Adrenal gland (tissue), 12 donors: ENCODE data around the gene CEND1. TPM values are rescaled to one million over a fixed set of nuclear protein-coding genes. Genes with fewer than 3 reads are reported as not detected.
A peak's percentile ranks its signal among the peaks of the same experiment; 100 is the strongest.

Source experiments
- DNase-seq, 7 donors: peaks; one replicate each; pipeline ENCODE4 v3.0.0-alpha.2; 2019 to 2020
- H3K27ac ChIP-seq, 5 donors: fragments of 200-600 bp; sonication (generic) in 4 of 5; 1 replicate in 3 of 5; 2 replicates in 2 of 5; pipeline versions ENCODE4 v1.5.1 to v1.8.0; 2016 to 2020; ENCODE audit warnings: mild to moderate bottlenecking in 1 of 5
- H3K27me3 ChIP-seq: fragments of 200-600 bp; 2 replicates; pipeline ENCODE4 v1.8.0; 2021
- H3K36me3 ChIP-seq, 2 donors: fragments of 200-600 bp; replicated peaks in 1 of 2; 1 replicate in 1 of 2; 2 replicates in 1 of 2; pipeline versions ENCODE4 v1.5.1 to v1.8.0; 2018 to 2022
- H3K4me1 ChIP-seq, 2 donors: fragments of 200-600 bp; replicated peaks in 1 of 2; 1 replicate in 1 of 2; 2 replicates in 1 of 2; pipeline versions ENCODE4 v1.5.1 to v1.8.0; 2018 to 2021
- H3K4me3 ChIP-seq, 4 donors: fragments of 200-600 bp; sonication (generic) in 3 of 4; one replicate each; pipeline ENCODE4 v1.5.1; 2016 to 2018
- H3K9me3 ChIP-seq, 3 donors: fragments of 200-600 bp; sonication (generic) in 1 of 3; replicated peaks in 1 of 3; 1 replicate in 2 of 3; 2 replicates in 1 of 3; pipeline versions ENCODE4 v1.5.1 to v1.8.0; 2016 to 2021
- POLR2A ChIP-seq, 2 donors: fragments of 450-650 bp; IDR thresholded peaks; one replicate each; pipeline ENCODE4 v1.6.1; 2017; ENCODE audit warnings: antibody characterized with exemption in 2 of 2, mild to moderate bottlenecking in 2 of 2, moderate library complexity in 1 of 2
- WGBS, 4 donors: extraction: QIAGEN DNeasy Blood & Tissue Kit in 2 of 4; methylation state at CpG; one replicate each; pipeline versions ENCODE4 v1.1.5 to v1.1.7; 2013 to 2017; 5-methylcytosine and 5-hydroxymethylcytosine counted together
- intact Hi-C, 2 donors: fragments of 100-400 bp; cut with DNase I; formaldehyde crosslinking; loops; one replicate each; pipeline versions ENCODE4 v1.14.1 to v1.15.0; 2022 to 2023
- polyA plus RNA-seq, 3 donors: library from polyadenylated mRNA; stranded (reverse); fragments of 200-250 nt in 2 of 3; fragments of 350-450 nt in 1 of 3; fragmentation: Illumina TruSeq in 1 of 3; extraction: RNeasy Lipid Tissue Mini Kit (QIAGEN cat#74804) in 1 of 3; gene quantifications; one replicate each; pipeline ENCODE4 v1.2.3, GENCODE V29; 2013 to 2014
- total RNA-seq, 9 donors: library from RNA; depleted of rRNA in 4 of 9; stranded (reverse); fragments of >200 nt in 4 of 9; fragments of 120-200 nt in 1 of 9; fragmentation: NEBNext Ultra II Directional in 1 of 9; extraction: Animal tissue kit (Norgen Biotek cat#: 25700) in 1 of 9; gene quantifications; one replicate each; pipeline versions ENCODE4 v1.1.0 to v1.2.4, GENCODE V29; 2013 to 2023
- TF ChIP-seq, protein P1 (sequence below), 6 experiments: fragments of 450-650 bp in 4 of 6; fragments of 200-600 bp in 2 of 6; sonication (generic) in 1 of 6; IDR thresholded peaks; 1 replicate in 5 of 6; 2 replicates in 1 of 6; pipeline versions ENCODE4 v1.5.1 to v1.8.0; 2016 to 2021; ENCODE audit warnings: antibody characterized with exemption in 6 of 6, mild to moderate bottlenecking in 2 of 6, moderate library complexity in 1 of 6
- donor health status: healthy with polysubstance abuse.
- donor health status: Bipolar disorder and iron deficiency.
- donor health status: DM: yes; HTN: yes; CAD: no.
- donor health status: DM: no; HTN: no; CAD: no.
- donor health status: DM: no; HTN: no; CAD: no.
- donor health status: DM: yes; HTN: yes; CAD: no.

Gene CEND1
- total and polyA plus RNA-seq, 12 donors, result 0.42 to 14.5 (median 3.0) TPM; not detected in 4

DNA sequence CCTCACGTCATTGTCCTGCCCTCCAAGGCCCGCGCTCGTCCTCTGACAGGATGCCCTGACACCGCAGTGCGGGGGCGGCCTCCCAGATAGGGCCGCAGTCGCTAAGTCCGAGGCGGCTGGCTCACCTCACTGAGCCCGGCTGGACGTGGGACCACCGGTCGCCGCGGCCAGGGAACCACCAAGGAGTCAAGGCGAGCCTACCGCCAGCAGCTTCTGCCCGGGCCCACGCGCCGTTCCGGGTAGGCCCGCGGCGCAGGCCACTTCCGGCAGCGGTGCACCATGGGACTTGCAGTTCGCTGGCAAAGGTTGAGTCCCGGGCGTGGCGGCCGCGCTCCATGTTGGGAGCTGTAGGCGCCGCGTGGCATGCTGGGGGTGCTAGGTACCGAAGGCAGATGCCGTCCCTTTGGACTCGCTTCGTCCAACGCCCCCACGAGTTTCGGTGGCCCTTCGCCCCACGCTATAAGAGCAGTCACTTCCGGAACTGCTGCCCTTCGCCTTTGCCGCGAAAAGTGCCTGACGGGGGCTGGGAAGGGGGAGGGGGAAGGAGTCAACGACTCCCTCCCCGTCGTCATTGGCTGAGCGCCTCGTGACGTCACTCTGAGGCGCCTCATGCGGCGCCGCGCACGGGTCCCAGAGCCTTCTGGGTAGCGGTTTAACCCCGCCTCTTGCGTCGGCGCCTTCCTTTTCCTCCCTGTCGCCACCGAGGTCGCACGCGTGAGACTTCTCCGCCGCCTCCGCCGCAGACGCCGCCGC lies 19.6 kb upstream of the CEND1 start, which contains the start of gene RPLP2:
TSS of gene RPLP2 (plus strand) at position 681 of the 753 bp plus-strand sequence. CDS start 268 bp downstream, outside the sequence.
- H3K27ac ChIP-seq, result peak within 1 kb of the TSS; percentile 95 to 98 (median 97)
- H3K36me3 ChIP-seq, result peaks cover 0 to 26% of the 10 kb centered on the region in 2 donors
- peak; percentile 98 to 99 (median 98) for DNase-seq
- no peaks in the 10 kb centered on the region for H3K9me3 ChIP-seq
- TF ChIP-seq, protein P1, sequence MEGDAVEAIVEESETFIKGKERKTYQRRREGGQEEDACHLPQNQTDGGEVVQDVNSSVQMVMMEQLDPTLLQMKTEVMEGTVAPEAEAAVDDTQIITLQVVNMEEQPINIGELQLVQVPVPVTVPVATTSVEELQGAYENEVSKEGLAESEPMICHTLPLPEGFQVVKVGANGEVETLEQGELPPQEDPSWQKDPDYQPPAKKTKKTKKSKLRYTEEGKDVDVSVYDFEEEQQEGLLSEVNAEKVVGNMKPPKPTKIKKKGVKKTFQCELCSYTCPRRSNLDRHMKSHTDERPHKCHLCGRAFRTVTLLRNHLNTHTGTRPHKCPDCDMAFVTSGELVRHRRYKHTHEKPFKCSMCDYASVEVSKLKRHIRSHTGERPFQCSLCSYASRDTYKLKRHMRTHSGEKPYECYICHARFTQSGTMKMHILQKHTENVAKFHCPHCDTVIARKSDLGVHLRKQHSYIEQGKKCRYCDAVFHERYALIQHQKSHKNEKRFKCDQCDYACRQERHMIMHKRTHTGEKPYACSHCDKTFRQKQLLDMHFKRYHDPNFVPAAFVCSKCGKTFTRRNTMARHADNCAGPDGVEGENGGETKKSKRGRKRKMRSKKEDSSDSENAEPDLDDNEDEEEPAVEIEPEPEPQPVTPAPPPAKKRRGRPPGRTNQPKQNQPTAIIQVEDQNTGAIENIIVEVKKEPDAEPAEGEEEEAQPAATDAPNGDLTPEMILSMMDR (IDR thresholded peaks at IDR 0.05), result no peak
- TF ChIP-seq POLR2A (IDR thresholded peaks at IDR 0.05), result peak; percentile 87 to 88
- intact Hi-C loops, result no loop called here
- no peaks in the 10 kb centered on the region for H3K27me3 ChIP-seq
- peaks cover 25 to 36% of the 10 kb centered on the region in 2 donors for H3K4me1 ChIP-seq
- peak within 1 kb of the TSS; percentile 66 to 96 (median 75) for H3K4me3 ChIP-seq
- WGBS, 4 donors, result 0 to 1% (median 0%) methylated on average over 6 to 81 of the region's 81 CpGs

DNA sequence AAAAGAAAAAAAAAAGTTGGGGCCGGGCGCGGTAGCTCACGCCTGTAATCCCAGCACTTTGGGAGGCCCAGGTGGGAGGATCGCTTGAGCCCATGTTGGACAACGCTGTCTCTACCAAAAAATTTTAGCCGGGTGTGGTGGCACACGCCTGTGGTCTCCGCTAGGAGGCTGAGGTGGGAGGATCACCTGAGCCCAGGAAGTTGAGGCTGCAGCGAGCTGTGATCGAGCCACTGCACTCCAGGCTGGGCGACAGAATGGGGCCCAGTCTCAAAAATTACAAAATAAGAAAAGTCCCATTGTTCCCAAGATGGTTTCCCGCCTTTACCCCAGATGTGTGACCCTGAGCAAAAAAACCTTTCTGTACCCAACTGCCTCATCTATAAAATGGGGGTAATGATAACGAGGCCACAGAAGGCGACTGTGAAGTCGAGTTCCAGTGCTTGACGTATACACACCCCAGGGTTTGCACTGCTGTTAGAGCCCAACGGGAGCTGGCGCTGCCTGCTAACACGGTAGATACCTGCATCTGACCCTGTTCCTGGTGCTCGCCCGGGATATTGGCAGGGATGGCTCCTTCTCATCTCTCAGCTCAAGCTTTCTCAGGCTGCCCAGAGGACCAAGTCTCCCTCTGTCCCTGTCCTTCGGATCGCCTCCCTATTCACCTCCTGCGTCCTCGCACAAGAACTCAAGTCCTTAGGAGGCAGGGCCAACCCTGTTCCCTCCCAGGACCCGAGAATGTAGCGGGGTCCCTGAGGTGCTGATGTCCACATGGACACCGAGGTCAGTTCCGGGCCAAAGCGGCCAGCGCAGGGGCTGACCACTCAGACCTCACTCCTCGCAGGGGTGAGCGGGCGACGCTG lies 18.8 kb upstream of the CEND1 start:
- Histone ChIP-seq H3K27me3 (no peaks in the 10 kb centered on the region), H3K4me1 (peaks cover 27 to 40% of the 10 kb centered on the region in 2 donors), H3K9me3 (no peaks in the 10 kb centered on the region), H3K27ac (peak overlapping the region; percentile 95 to 98 (median 97)), H3K4me3 (peak overlapping the region; percentile 62 to 96 (median 75)), H3K36me3 (peaks cover 0 to 24% of the 10 kb centered on the region in 2 donors)
- 31 to 43% (median 37%) methylated on average over 25 to 36 of the region's 36 CpGs for WGBS, 4 donors
- TF ChIP-seq POLR2A (IDR thresholded peaks at IDR 0.05), result no peak
- TF ChIP-seq, protein P1 (IDR thresholded peaks at IDR 0.05), result no peak
- peak in 3 of 7 donors; percentile 88 to 92 (median 91) for DNase-seq
- intact Hi-C loops, result no loop called here

DNA sequence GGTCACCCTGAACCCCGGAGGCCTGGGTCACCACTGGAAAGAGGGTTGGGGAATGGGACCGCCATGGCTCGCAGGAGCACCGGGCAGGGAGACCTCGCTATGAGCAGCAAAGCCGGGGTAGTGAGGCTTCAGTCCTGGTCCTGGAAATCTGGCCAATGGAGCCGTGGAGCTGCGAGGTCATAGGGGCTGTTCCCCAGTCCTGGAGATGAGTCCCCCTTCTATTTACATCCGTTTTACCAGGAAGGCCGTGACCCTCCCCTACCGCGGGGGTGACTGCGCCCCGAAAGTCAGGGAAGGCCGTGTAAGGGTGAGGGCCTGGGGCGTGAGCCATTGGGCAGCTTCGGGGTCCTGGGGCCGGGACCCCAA lies 14.7 kb upstream of the CEND1 start:
- Histone ChIP-seq H3K4me1 (peaks cover 15 to 21% of the 10 kb centered on the region in 2 donors), H3K27ac (peak overlapping the region in 2 of 5 donors; percentile 85 to 93)
- intact Hi-C loops, result no loop called here

More for the DNA sequence above, 14.7 kb upstream of the CEND1 start:
- TF ChIP-seq POLR2A (IDR thresholded peaks at IDR 0.05), result no peak
- TF ChIP-seq, protein P1 (IDR thresholded peaks at IDR 0.05), result no peak
- H3K27me3 ChIP-seq, result no peaks in the 10 kb centered on the region
- 4 to 15% (median 10%) methylated on average over 4 to 18 of the region's 18 CpGs for WGBS, 4 donors
- peak overlapping the region in 2 of 4 donors; percentile 56 to 59 for H3K4me3 ChIP-seq
- H3K36me3 ChIP-seq, result peaks cover 0 to 35% of the 10 kb centered on the region in 2 donors
- H3K9me3 ChIP-seq, result no peaks in the 10 kb centered on the region
- no peak for DNase-seq
